B cell (primary cell): ENCODE measurements around the gene SHC2. TPM values are rescaled to one million over a fixed set of nuclear protein-coding genes. Genes with fewer than 3 reads are reported as not detected.

Source experiments
- ATAC-seq: fragments of 200-7000 bp; cut with Tn5 transposase; one replicate; pipeline ENCODE4 v1.10.0; 2021; ENCODE audit warnings: low read depth, mild to moderate bottlenecking, moderate number of reproducible peaks, moderate library complexity
- CTCF ChIA-PET: fragments of 350-600 bp; sonication (Branson Sonifier 250); formaldehyde crosslinking; loops from one replicate; lab custom pipeline; 2021; ENCODE audit warnings: antibody characterized with exemption, inconsistent platforms; lab: Charles Lee
- POLR2A ChIA-PET: fragments of 350-600 bp; sonication (Branson Sonifier 250); formaldehyde crosslinking; loops from one replicate; lab custom pipeline; 2021; ENCODE audit warnings: antibody characterized with exemption; lab: Charles Lee
- DNase-seq: peaks from one replicate; pipeline ENCODE4 v3.0.0; 2013
- H2AFZ ChIP-seq: 2 replicates; pipeline ENCODE4 v1.6.1; 2012; ENCODE audit warnings: mild to moderate bottlenecking, low read depth, low read length; ENCODE audit not compliant: insufficient read depth, poor library complexity, severe bottlenecking
- H3K27ac ChIP-seq, 2 donors: 1 replicate in 1 of 2; 2 replicates in 1 of 2; pipeline ENCODE4 v1.5.1; 2012 to 2013; ENCODE audit warnings: low read length in 2 of 2, mild to moderate bottlenecking in 2 of 2, moderate library complexity in 1 of 2
- H3K27me3 ChIP-seq, 4 experiments: fragments of 200-600 bp in 1 of 4; sonication (generic) in 1 of 4; replicated peaks in 1 of 4; 1 replicate in 2 of 4; 2 replicates in 2 of 4; pipeline versions ENCODE4 v1.6.1 to v1.7.0; 2013 to 2016; ENCODE audit warnings: low read length in 3 of 4, mild to moderate bottlenecking in 2 of 4, mixed read lengths in 1 of 4, moderate library complexity in 1 of 4; ENCODE audit not compliant: insufficient read depth in 4 of 4, control insufficient read depth in 3 of 4; ENCODE audit errors: control extremely low read depth in 1 of 4
- H3K36me3 ChIP-seq, 2 experiments: replicated peaks in 1 of 2; 1 replicate in 1 of 2; 2 replicates in 1 of 2; pipeline versions ENCODE4 v1.6.1 to v1.7.1; 2013; ENCODE audit warnings: low read length in 1 of 2; ENCODE audit not compliant: insufficient read depth in 2 of 2, control insufficient read depth in 1 of 2; ENCODE audit errors: control extremely low read depth in 1 of 2, extremely low read depth in 1 of 2
- H3K4me1 ChIP-seq, 2 donors: fragments of 200-600 bp in 1 of 2; sonication (generic) in 1 of 2; 1 replicate in 1 of 2; 2 replicates in 1 of 2; pipeline versions ENCODE4 v1.5.1 to v1.6.1; 2013 to 2017; ENCODE audit warnings: low read length in 2 of 2; ENCODE audit not compliant: control insufficient read depth in 2 of 2, insufficient read depth in 2 of 2
- H3K4me2 ChIP-seq: replicated peaks from 2 replicates; pipeline ENCODE3; 2012; ENCODE audit warnings: mild to moderate bottlenecking, low read depth, low read length; ENCODE audit not compliant: poor library complexity, severe bottlenecking
- H3K4me3 ChIP-seq, 5 experiments: fragments of 200-600 bp in 1 of 5; sonication (generic) in 1 of 5; 1 replicate in 3 of 5; 2 replicates in 2 of 5; pipeline versions ENCODE4 v1.5.1 to v1.7.0; 2011 to 2016; ENCODE audit warnings: low read length in 4 of 5, mild to moderate bottlenecking in 4 of 5, low read depth in 2 of 5, control low read depth in 1 of 5, moderate library complexity in 1 of 5; ENCODE audit not compliant: insufficient read depth in 1 of 5; ENCODE audit errors: control extremely low read depth in 1 of 5, extremely low read depth in 1 of 5
- H3K79me2 ChIP-seq: fragments of 200-600 bp; sonication (generic); one replicate; pipeline ENCODE4 v1.6.0; 2016; ENCODE audit warnings: low read length; ENCODE audit not compliant: control insufficient read depth, insufficient read depth
- H3K9ac ChIP-seq: fragments of 200-600 bp; sonication (generic); 2 replicates; pipeline ENCODE4 v1.6.1; 2017; ENCODE audit warnings: mild to moderate bottlenecking, low read length, moderate library complexity
- H3K9me3 ChIP-seq, 3 donors: one replicate each; pipeline versions ENCODE4 v1.6.1 to v1.7.1; 2013; ENCODE audit warnings: low read length in 2 of 3; ENCODE audit not compliant: control insufficient read depth in 2 of 3, insufficient read depth in 1 of 3; ENCODE audit errors: control extremely low read depth in 1 of 3
- H4K20me1 ChIP-seq: 2 replicates; pipeline ENCODE4 v1.6.0; 2012; ENCODE audit warnings: mild to moderate bottlenecking, low read length; ENCODE audit not compliant: insufficient read depth, control insufficient read depth, poor library complexity, severe bottlenecking
- H3K27ac Mint-ChIP-seq: one replicate; pipeline ENCODE4 v1.8.0; 2021; ENCODE audit warnings: mixed read lengths
- H3K27me3 Mint-ChIP-seq: one replicate; pipeline ENCODE4 v1.8.0; 2021; ENCODE audit warnings: mixed read lengths
- H3K4me1 Mint-ChIP-seq: one replicate; pipeline ENCODE4 v1.8.0; 2021; ENCODE audit warnings: mixed read lengths
- H3K4me3 Mint-ChIP-seq: one replicate; pipeline ENCODE4 v1.8.0; 2021; ENCODE audit warnings: mixed read lengths
- H3K9me3 Mint-ChIP-seq: one replicate; pipeline ENCODE4 v1.8.0; 2022; ENCODE audit warnings: mixed read lengths; ENCODE audit not compliant: insufficient read depth
- CTCF ChIP-seq: fragments of 200-600 bp; IDR thresholded peaks from one replicate; pipeline ENCODE4 v1.8.0; 2022; ENCODE audit warnings: antibody characterized with exemption, mild to moderate bottlenecking
- EZH2 ChIP-seq: IDR thresholded peaks from 2 replicates; pipeline ENCODE4 v1.6.1; 2012; ENCODE audit warnings: borderline replicate concordance, low read depth, mild to moderate bottlenecking, moderate library complexity, low read length; ENCODE audit not compliant: insufficient read depth, poor library complexity, severe bottlenecking
- WGBS: methylation state at CpG from one replicate; pipeline ENCODE4 v1.1.5; 2013; ENCODE audit warnings: missing lambda C conversion rate; ENCODE audit not compliant: insufficient coverage; 5-methylcytosine and 5-hydroxymethylcytosine counted together
- intact Hi-C: fragments of 100-400 bp; cut with micrococcal nuclease; formaldehyde crosslinking; loops from one replicate; pipeline ENCODE4 v1.10.0; 2022
- polyA plus RNA-seq: library from polyadenylated mRNA; depleted of rRNA; stranded (reverse); fragments of >200 nt; gene quantifications from 2 replicates; pipeline ENCODE4 v1.2.3, GENCODE V29; 2012
- total RNA-seq, 2 donors: library from RNA; stranded (reverse); fragments of 120-200 nt in 1 of 2; gene quantifications; 1 replicate in 1 of 2; 2 replicates in 1 of 2; pipeline versions ENCODE4 v1.2.3 to v1.2.4, GENCODE V29; 2013 to 2022

Gene SHC2
- total and polyA plus RNA-seq, 2 donors (not counting 1 experiment from before 2014, with no cell fraction given), result 0.19 TPM; not detected in 1

GRCh38 chr19:369256-369655, 91.6 kb downstream of the SHC2 start:
- ChIA-PET CTCF (no interaction called here), POLR2A (no interaction called here)
- Mint-ChIP-seq H3K9me3 (no peaks in the 10 kb centered on the region), H3K4me3 (no peak overlapping the region), H3K27me3 (peaks cover 40% of the 10 kb centered on the region), H3K27ac (no peak overlapping the region), H3K4me1 (no peaks in the 10 kb centered on the region)
- no peak overlapping the region for H3K27ac ChIP-seq
- ATAC-seq, result no peak
- TF ChIP-seq EZH2 (no peak), CTCF (no peak)
- H3K4me2 ChIP-seq, result no peak overlapping the region
- H3K9ac ChIP-seq, result no peak overlapping the region
- H3K36me3 ChIP-seq, result no peaks in the 10 kb centered on the region
- peaks cover 0 to 4% (median 0%) of the 10 kb centered on the region in 4 experiments for H3K27me3 ChIP-seq
- H3K9me3 ChIP-seq, result peaks cover 0 to 6% (median 0%) of the 10 kb centered on the region in 3 donors
- H3K79me2 ChIP-seq, result no peaks in the 10 kb centered on the region
- no peak for DNase-seq
- H2AFZ ChIP-seq, result no peak overlapping the region
- no peaks in the 10 kb centered on the region for H3K4me1 ChIP-seq
- WGBS, result 92% methylated on average over 13 of the region's 13 CpGs
- no peak overlapping the region for H3K4me3 ChIP-seq
- H4K20me1 ChIP-seq, result no peaks in the 10 kb centered on the region
- intact Hi-C loops, result no loop called here

DNA sequence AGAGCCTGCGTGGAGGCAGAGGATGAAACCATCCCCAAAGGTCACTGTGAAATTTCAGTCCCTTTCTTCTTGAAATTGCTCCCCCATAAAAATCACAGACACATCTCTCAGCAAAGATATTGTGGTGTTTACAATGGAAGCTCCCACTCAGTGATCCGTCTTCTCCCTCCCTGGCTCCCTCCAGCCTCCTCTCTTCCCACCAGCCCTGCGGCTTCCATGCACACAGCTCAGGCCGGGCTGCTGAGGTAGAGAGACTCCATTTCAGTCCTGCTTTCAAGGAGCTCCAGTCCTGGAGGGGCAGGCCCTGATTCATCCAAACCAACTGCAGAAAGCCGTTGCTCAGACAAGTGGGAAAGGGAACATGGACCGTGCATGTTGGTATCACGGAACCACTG, 92.2 kb downstream of the SHC2 start:
- no peak overlapping the region for H3K4me2 ChIP-seq
- no peak overlapping the region for H3K4me3 Mint-ChIP-seq
- no peak overlapping the region for H2AFZ ChIP-seq
- H3K9me3 Mint-ChIP-seq, result no peaks in the 10 kb centered on the region
- H3K9ac ChIP-seq, result no peak overlapping the region
- H3K9me3 ChIP-seq, result peaks cover 0 to 6% (median 0%) of the 10 kb centered on the region in 3 donors
- ChIA-PET CTCF (no interaction called here), POLR2A (no interaction called here)
- H3K27ac ChIP-seq, result no peak overlapping the region
- H3K36me3 ChIP-seq, result no peaks in the 10 kb centered on the region
- DNase-seq (no peak), ATAC-seq (no peak)
- intact Hi-C loops, result no loop called here
- H3K27ac Mint-ChIP-seq, result no peak overlapping the region
- H3K4me3 ChIP-seq, result no peak overlapping the region
- H4K20me1 ChIP-seq, result no peaks in the 10 kb centered on the region
- H3K27me3 ChIP-seq, result peaks cover 0 to 4% (median 0%) of the 10 kb centered on the region in 4 experiments
- H3K4me1 ChIP-seq, result no peaks in the 10 kb centered on the region
- H3K4me1 Mint-ChIP-seq, result no peaks in the 10 kb centered on the region
- peaks cover 40% of the 10 kb centered on the region for H3K27me3 Mint-ChIP-seq
- H3K79me2 ChIP-seq, result no peaks in the 10 kb centered on the region
- TF ChIP-seq CTCF, result no peak
- no peak for TF ChIP-seq EZH2
- WGBS, result 74% methylated on average over 3 of the region's 7 CpGs
